ENCODE data around the gene CDRT4.
A peak's percentile ranks its signal among the peaks of the same experiment; 100 is the strongest.
"Not testable (repeated sequence)": the region's sequence is repeated elsewhere in the genome, so short reads cannot be mapped to it uniquely, and the experiment has no call there.

CDRT4 gene

GRCh38 chr17:15467592-15467991, at the start of gene CDRT4:
CDRT4 (minus strand) TSS chr17:15467621; CDS start chr17:15440238, 27,383 bp downstream.
- DNase-seq (ENCODE audit: low read depth, low spot score): no peak

- no peak for DNase-seq (ENCODE audit: low read depth, low spot score)
Observed at GRCh38 chr17:15516150-15516549, 48.7 kb upstream of the CDRT4 start.

GRCh38 chr17:15514469-15514868, 47.0 kb upstream of the CDRT4 start:
- DNase-seq (ENCODE audit: low read depth, low spot score): no peak

- DNase-seq (ENCODE audit: low read depth, low spot score): no peak
Observed at GRCh38 chr17:15513856-15514459, 46.5 kb upstream of the CDRT4 start.

- DNase-seq (ENCODE audit: low read depth, low spot score): no peak
Observed at GRCh38 chr17:15513058-15513791, 45.8 kb upstream of the CDRT4 start.

- DNase-seq (ENCODE audit: low read depth, low spot score): no peak
Observed at GRCh38 chr17:15512071-15512709, 44.8 kb upstream of the CDRT4 start.

GRCh38 chr17:15511142-15511541, 43.7 kb upstream of the CDRT4 start:
- no peak for DNase-seq (ENCODE audit: low read depth, low spot score)

- DNase-seq (ENCODE audit: low read depth, low spot score): no peak
Observed at GRCh38 chr17:15510361-15510760, 42.9 kb upstream of the CDRT4 start.

- DNase-seq (ENCODE audit: low read depth, low spot score): no peak
Observed at GRCh38 chr17:15509095-15509494, 41.7 kb upstream of the CDRT4 start.

GRCh38 chr17:15508466-15508865, 41.0 kb upstream of the CDRT4 start:
- DNase-seq (ENCODE audit: low read depth, low spot score): no peak

GRCh38 chr17:15507896-15508295, 40.5 kb upstream of the CDRT4 start:
- no peak for DNase-seq (ENCODE audit: low read depth, low spot score)

- DNase-seq (ENCODE audit: low read depth, low spot score): no peak
Observed at GRCh38 chr17:15507001-15507400, 39.6 kb upstream of the CDRT4 start.

- not testable (repeated sequence) for DNase-seq (ENCODE audit: low read depth, low spot score)
Observed at GRCh38 chr17:15505708-15506107, 38.3 kb upstream of the CDRT4 start.

GRCh38 chr17:15503731-15504130, 36.3 kb upstream of the CDRT4 start:
- no peak for DNase-seq (ENCODE audit: low read depth, low spot score)

GRCh38 chr17:15502369-15503112, 35.1 kb upstream of the CDRT4 start:
- peak; percentile 39 for DNase-seq (ENCODE audit: low read depth, low spot score)

- no peak for DNase-seq (ENCODE audit: low read depth, low spot score)
Observed at GRCh38 chr17:15501793-15502192, 34.4 kb upstream of the CDRT4 start.

- no peak for DNase-seq (ENCODE audit: low read depth, low spot score)
Observed at GRCh38 chr17:15501282-15501681, 33.9 kb upstream of the CDRT4 start.

GRCh38 chr17:15498107-15498506, 30.7 kb upstream of the CDRT4 start:
- no peak for DNase-seq (ENCODE audit: low read depth, low spot score)

GRCh38 chr17:15496735-15497670, 29.6 kb upstream of the CDRT4 start:
- DNase-seq (ENCODE audit: low read depth, low spot score): no peak

GRCh38 chr17:15494821-15495220, 27.4 kb upstream of the CDRT4 start:
- no peak for DNase-seq (ENCODE audit: low read depth, low spot score)

GRCh38 chr17:15493693-15494035, 26.2 kb upstream of the CDRT4 start:
- DNase-seq (ENCODE audit: low read depth, low spot score): no peak

All from activated CD4-positive, CD25-positive, alpha-beta regulatory T cell treated with anti-CD3 and anti-CD28 coated beads, Interleukin-2, amount 50 U/mL, for 16 hours (primary cell).